ENCODE results near the gene TBL1X. TPM values are rescaled to one million over a fixed set of nuclear protein-coding genes. Genes with fewer than 3 reads are reported as not detected.

TBL1X gene
- polyA plus RNA-seq, 1 donor (not counting 4 experiments of a cell fraction or from before 2014, with no cell fraction given), result 2.2 TPM

DNA sequence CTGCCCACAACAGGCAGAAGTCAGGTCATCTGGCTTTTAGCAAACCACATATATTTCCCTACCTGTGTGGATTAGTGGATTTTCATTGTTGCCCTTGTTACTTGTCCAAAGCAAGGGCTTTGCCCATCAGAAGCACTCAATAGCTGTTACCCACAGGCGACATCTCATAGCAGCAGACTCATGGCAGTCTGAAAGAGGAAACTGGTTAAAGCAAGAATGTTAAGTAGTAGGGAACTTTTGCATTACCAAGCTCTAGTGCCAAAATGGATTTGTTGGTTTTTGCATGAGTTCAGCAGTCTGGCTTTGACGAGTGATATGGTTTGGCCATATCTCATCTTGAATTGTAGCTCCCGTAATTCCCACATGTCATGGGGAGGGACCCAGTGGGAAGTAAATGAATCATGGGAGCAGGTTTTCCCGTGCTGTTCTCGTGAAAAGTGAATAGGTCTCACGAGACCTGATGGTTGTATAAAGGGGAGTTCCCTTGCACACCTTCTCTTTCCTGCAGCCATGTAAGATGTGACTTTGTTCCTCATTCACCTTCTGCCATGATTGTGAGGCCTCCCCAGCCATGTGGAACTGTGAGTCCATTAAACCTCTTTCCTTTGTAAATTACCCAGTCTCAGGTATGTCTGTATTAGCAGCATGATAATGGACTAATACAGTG lies 192.9 kb downstream of the TBL1X start:
- Histone ChIP-seq H2AFZ (ENCODE audit: control insufficient read depth, low read length) (no peak overlapping the region), H3K27ac (ENCODE audit: control insufficient read depth, insufficient read depth, low read length) (no peak overlapping the region)

DNA sequence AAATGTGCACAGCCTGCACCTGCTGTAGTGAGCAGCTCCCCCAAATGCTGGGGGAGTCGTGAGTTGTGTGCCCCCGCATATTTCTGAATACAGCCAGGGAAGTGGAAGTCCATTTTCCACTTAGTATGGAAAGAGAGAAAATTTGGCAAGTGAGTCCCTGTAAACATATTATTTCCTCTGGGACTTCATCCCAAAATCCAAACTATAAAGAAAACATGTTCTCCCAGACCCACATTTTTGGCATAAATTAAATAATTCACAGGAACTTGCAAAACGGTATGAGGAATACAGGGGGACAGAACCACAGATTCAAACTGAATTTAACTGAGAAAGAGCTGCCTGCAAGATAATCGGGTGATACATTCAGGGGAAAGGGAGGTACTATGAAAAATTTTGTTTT lies 193.6 kb downstream of the TBL1X start:
- TF ChIP-seq EZH2 (IDR thresholded peaks at IDR 0.05; ENCODE audit: low read length), result no peak
- TF ChIP-seq, protein P1, sequence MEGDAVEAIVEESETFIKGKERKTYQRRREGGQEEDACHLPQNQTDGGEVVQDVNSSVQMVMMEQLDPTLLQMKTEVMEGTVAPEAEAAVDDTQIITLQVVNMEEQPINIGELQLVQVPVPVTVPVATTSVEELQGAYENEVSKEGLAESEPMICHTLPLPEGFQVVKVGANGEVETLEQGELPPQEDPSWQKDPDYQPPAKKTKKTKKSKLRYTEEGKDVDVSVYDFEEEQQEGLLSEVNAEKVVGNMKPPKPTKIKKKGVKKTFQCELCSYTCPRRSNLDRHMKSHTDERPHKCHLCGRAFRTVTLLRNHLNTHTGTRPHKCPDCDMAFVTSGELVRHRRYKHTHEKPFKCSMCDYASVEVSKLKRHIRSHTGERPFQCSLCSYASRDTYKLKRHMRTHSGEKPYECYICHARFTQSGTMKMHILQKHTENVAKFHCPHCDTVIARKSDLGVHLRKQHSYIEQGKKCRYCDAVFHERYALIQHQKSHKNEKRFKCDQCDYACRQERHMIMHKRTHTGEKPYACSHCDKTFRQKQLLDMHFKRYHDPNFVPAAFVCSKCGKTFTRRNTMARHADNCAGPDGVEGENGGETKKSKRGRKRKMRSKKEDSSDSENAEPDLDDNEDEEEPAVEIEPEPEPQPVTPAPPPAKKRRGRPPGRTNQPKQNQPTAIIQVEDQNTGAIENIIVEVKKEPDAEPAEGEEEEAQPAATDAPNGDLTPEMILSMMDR (optimal IDR thresholded peaks at IDR 0.05 in 1 of 3, IDR thresholded peaks at IDR 0.05 in 1 of 3, conservative IDR thresholded peaks at IDR 0.05 in 1 of 3; ENCODE audit: extremely low read depth in 1 of 3, insufficient read depth in 2 of 3, low read length in 3 of 3), result no peak
- Histone ChIP-seq H3K4me1 (ENCODE audit: control insufficient read depth, extremely low read depth, insufficient read depth, low read length) (no peaks in the 10 kb centered on the region), H3K9me1 (ENCODE audit: control insufficient read depth, extremely low read depth, insufficient read depth, low read length) (no peaks in the 10 kb centered on the region), H3K27ac (ENCODE audit: control insufficient read depth, insufficient read depth, low read length) (no peak overlapping the region), H4K20me1 (ENCODE audit: control insufficient read depth, extremely low read depth, insufficient read depth, low read length) (no peaks in the 10 kb centered on the region), H3K9me3 (ENCODE audit: control insufficient read depth, low read depth, low read length) (peaks cover 5% of the 10 kb centered on the region), H3K27me3 (ENCODE audit: control insufficient read depth, extremely low read depth, insufficient read depth, low read length) (no peaks in the 10 kb centered on the region), H3K79me2 (ENCODE audit: control insufficient read depth, insufficient read depth, low read length) (no peaks in the 10 kb centered on the region), H3K4me2 (ENCODE audit: control insufficient read depth, extremely low read depth, insufficient read depth, low read depth, low read length) (no peak overlapping the region), H3K36me3 (ENCODE audit: control insufficient read depth in 2 of 2, extremely low read depth in 1 of 2, insufficient read depth in 2 of 2, low read length in 2 of 2) (no peaks in the 10 kb centered on the region), H3K4me3 (ENCODE audit: control insufficient read depth in 2 of 3, extremely low read depth in 1 of 3, insufficient read depth in 2 of 3, low read depth in 1 of 3, low read length in 3 of 3) (no peak overlapping the region), H3K9ac (ENCODE audit: control insufficient read depth, extremely low read depth, insufficient read depth, low read length) (no peak overlapping the region), H2AFZ (ENCODE audit: control insufficient read depth, low read length) (no peak overlapping the region)
- FAIRE-seq, result no peak
- no peak for DNase-seq (ENCODE audit: low read depth, low spot score)
- dilution Hi-C loops (cut with MboI; ENCODE audit: extremely low pct_ligation_motif_present, low sequenced_read_pairs), result no loop called here

More for the DNA sequence above, 192.9 kb downstream of the TBL1X start:
- Histone ChIP-seq H3K36me3 (ENCODE audit: control insufficient read depth in 2 of 2, extremely low read depth in 1 of 2, insufficient read depth in 2 of 2, low read length in 2 of 2) (no peaks in the 10 kb centered on the region), H3K27me3 (ENCODE audit: control insufficient read depth, extremely low read depth, insufficient read depth, low read length) (no peaks in the 10 kb centered on the region), H3K9me3 (ENCODE audit: control insufficient read depth, low read depth, low read length) (peaks cover 5% of the 10 kb centered on the region), H3K9me1 (ENCODE audit: control insufficient read depth, extremely low read depth, insufficient read depth, low read length) (no peaks in the 10 kb centered on the region), H3K4me1 (ENCODE audit: control insufficient read depth, extremely low read depth, insufficient read depth, low read length) (no peaks in the 10 kb centered on the region), H3K9ac (ENCODE audit: control insufficient read depth, extremely low read depth, insufficient read depth, low read length) (no peak overlapping the region), H4K20me1 (ENCODE audit: control insufficient read depth, extremely low read depth, insufficient read depth, low read length) (no peaks in the 10 kb centered on the region), H3K79me2 (ENCODE audit: control insufficient read depth, insufficient read depth, low read length) (no peaks in the 10 kb centered on the region), H3K4me3 (ENCODE audit: control insufficient read depth in 2 of 3, extremely low read depth in 1 of 3, insufficient read depth in 2 of 3, low read depth in 1 of 3, low read length in 3 of 3) (no peak overlapping the region), H3K4me2 (ENCODE audit: control insufficient read depth, extremely low read depth, insufficient read depth, low read depth, low read length) (no peak overlapping the region)
- no peak for FAIRE-seq
- dilution Hi-C loops (cut with MboI; ENCODE audit: extremely low pct_ligation_motif_present, low sequenced_read_pairs), result no loop called here
- no peak for TF ChIP-seq EZH2 (IDR thresholded peaks at IDR 0.05; ENCODE audit: low read length)
- TF ChIP-seq, protein P1 (optimal IDR thresholded peaks at IDR 0.05 in 1 of 3, IDR thresholded peaks at IDR 0.05 in 1 of 3, conservative IDR thresholded peaks at IDR 0.05 in 1 of 3; ENCODE audit: extremely low read depth in 1 of 3, insufficient read depth in 2 of 3, low read length in 3 of 3), result no peak
- no peak for DNase-seq (ENCODE audit: low read depth, low spot score)

Data from keratinocyte (primary cell).